SK-N-SH (cell line): ENCODE data around the gene GALNT5. TPM values are rescaled to one million over a fixed set of nuclear protein-coding genes. Genes with fewer than 3 reads are reported as not detected.

ENCODE experiments used
- CTCF ChIA-PET: fragments of 300-600, 350-600 bp; formaldehyde crosslinking; extraction: SDS; loops from one replicate; lab custom pipeline; 2021; lab: Yijun Ruan, JAX
- POLR2A ChIA-PET: fragments of 350-600 bp; sonication (Branson Sonifier 250); formaldehyde crosslinking; extraction: SDS; loops from one replicate; lab custom pipeline; 2020; ENCODE audit warnings: antibody characterized with exemption, inconsistent platforms; lab: Yijun Ruan, JAX
- DNase-seq: peaks from one replicate; pipeline ENCODE4 v3.0.0; 2012
- H2AFZ ChIP-seq: fragments of 200-600 bp; sonication (generic); 2 replicates; pipeline ENCODE4 v1.8.1; 2016; ENCODE audit warnings: antibody characterized with exemption, mild to moderate bottlenecking, low read depth
- H3F3A ChIP-seq: fragments of 200-600 bp; sonication (generic); replicated peaks from 2 replicates; pipeline ENCODE3; 2016; ENCODE audit warnings: antibody characterized with exemption, mild to moderate bottlenecking; ENCODE audit not compliant: insufficient read depth
- H3K27ac ChIP-seq, 2 experiments: fragments of 200-500 bp in 1 of 2; fragments of 200-600 bp in 1 of 2; sonication (Bioruptor generic) in 1 of 2; sonication (generic), shearing (Covaris generic) in 1 of 2; 2 replicates each; pipeline versions ENCODE4 v1.5.1 to v1.6.1; 2014 to 2016; ENCODE audit warnings: low read depth in 2 of 2, inconsistent platforms in 1 of 2, low read length in 1 of 2, mild to moderate bottlenecking in 1 of 2, mixed read lengths in 1 of 2
- H3K27me3 ChIP-seq: fragments of 200-600 bp; sonication (generic), shearing (Covaris generic); 2 replicates; pipeline ENCODE4 v1.6.1; 2016; ENCODE audit warnings: mixed run types; ENCODE audit not compliant: insufficient read depth
- H3K36me3 ChIP-seq, 2 experiments: fragments of 200-500 bp in 1 of 2; fragments of 200-600 bp in 1 of 2; sonication (Bioruptor generic) in 1 of 2; sonication (generic) in 1 of 2; replicated peaks in 1 of 2; 2 replicates each; pipeline versions ENCODE3 to v1.5.1; 2014 to 2016; ENCODE audit warnings: low read length in 1 of 2, mild to moderate bottlenecking in 1 of 2; ENCODE audit not compliant: insufficient read depth in 2 of 2, control insufficient read depth in 1 of 2
- H3K4me1 ChIP-seq, 2 experiments: fragments of 200-500 bp in 1 of 2; fragments of 200-600 bp in 1 of 2; sonication (Bioruptor generic) in 1 of 2; sonication (generic), shearing (Covaris generic) in 1 of 2; 2 replicates each; pipeline versions ENCODE4 v1.5.1 to v1.6.1; 2014 to 2016; ENCODE audit warnings: low read depth in 1 of 2, low read length in 1 of 2, mixed run types in 1 of 2; ENCODE audit not compliant: insufficient read depth in 2 of 2, control insufficient read depth in 1 of 2
- H3K4me2 ChIP-seq: fragments of 200-600 bp; sonication (generic), shearing (Covaris generic); 2 replicates; pipeline ENCODE4 v1.6.1; 2017; ENCODE audit warnings: mixed run types
- H3K4me3 ChIP-seq, 2 experiments: fragments of 200-500 bp in 1 of 2; fragments of 200-600 bp in 1 of 2; sonication (Bioruptor generic) in 1 of 2; sonication (generic), shearing (Covaris generic) in 1 of 2; 2 replicates each; pipeline versions ENCODE4 v1.5.1 to v1.8.1; 2014 to 2016; ENCODE audit warnings: low read depth in 2 of 2, inconsistent platforms in 1 of 2, low read length in 1 of 2, mild to moderate bottlenecking in 1 of 2, mixed read lengths in 1 of 2, moderate library complexity in 1 of 2
- H3K79me2 ChIP-seq: fragments of 200-600 bp; sonication (generic); 2 replicates; pipeline ENCODE4 v1.8.1; 2017; ENCODE audit warnings: mild to moderate bottlenecking; ENCODE audit not compliant: insufficient read depth
- H3K9ac ChIP-seq: fragments of 200-600 bp; sonication (generic); 2 replicates; pipeline ENCODE4 v1.6.1; 2017; ENCODE audit warnings: mixed run types
- H3K9me2 ChIP-seq: fragments of 200-600 bp; sonication (generic); 2 replicates; pipeline ENCODE4 v1.6.1; 2017; ENCODE audit warnings: mixed run types
- H3K9me3 ChIP-seq: fragments of 200-600 bp; sonication (generic); 2 replicates; pipeline ENCODE4 v1.6.1; 2017; ENCODE audit warnings: mixed run types, mild to moderate bottlenecking, moderate library complexity
- H4K20me1 ChIP-seq: fragments of 200-600 bp; sonication (generic); 2 replicates; pipeline ENCODE4 v1.6.1; 2017; ENCODE audit warnings: mild to moderate bottlenecking, mixed run types; ENCODE audit not compliant: insufficient read depth
- CHD2 ChIP-seq: fragments of 150-350 bp; IDR thresholded peaks from 2 replicates; pipeline ENCODE4 v1.6.1; 2018; ENCODE audit warnings: low read length; ENCODE audit not compliant: partially characterized antibody
- ELF1 ChIP-seq: IDR thresholded peaks from 2 replicates; pipeline ENCODE4 v1.4.0; 2012
- EP300 ChIP-seq, 2 experiments: IDR thresholded peaks; 2 replicates each; pipeline versions ENCODE4 v1.4.0 to v1.6.1; 2012; ENCODE audit warnings: borderline replicate concordance in 1 of 2, low read depth in 1 of 2, low read length in 1 of 2
- EZH2phosphoT487 ChIP-seq: fragments of 200-600 bp; sonication (generic); IDR thresholded peaks from 2 replicates; pipeline ENCODE4 v1.6.1; 2017; ENCODE audit warnings: low read depth, mixed run types, mild to moderate bottlenecking, antibody characterized with exemption, moderate library complexity, borderline replicate concordance
- FOXJ3 ChIP-seq: sonication (generic); formaldehyde crosslinking; IDR thresholded peaks from 2 replicates; pipeline ENCODE4 v1.5.1; 2020; ENCODE audit warnings: mild to moderate bottlenecking, missing genetic modification reagents
- GABPA ChIP-seq: IDR thresholded peaks from 2 replicates; pipeline ENCODE4 v1.4.0; 2012; ENCODE audit warnings: low read depth, mild to moderate bottlenecking
- GATA2 ChIP-seq: sonication (generic); formaldehyde crosslinking; IDR thresholded peaks from 2 replicates; pipeline ENCODE4 v1.5.0; 2020; ENCODE audit warnings: mild to moderate bottlenecking, missing genetic modification reagents
- IRF3 ChIP-seq: fragments of 150-350 bp; IDR thresholded peaks from 2 replicates; pipeline ENCODE4 v1.6.1; 2016; ENCODE audit warnings: mild to moderate bottlenecking, low read depth, low read length
- MEF2A ChIP-seq: IDR thresholded peaks from 2 replicates; pipeline ENCODE4 v1.4.0; 2012; ENCODE audit warnings: low read depth, borderline replicate concordance
- NFIC ChIP-seq: IDR thresholded peaks from 2 replicates; pipeline ENCODE4 v1.4.0; 2012; ENCODE audit warnings: borderline replicate concordance
- POLR2AphosphoS5 ChIP-seq: IDR thresholded peaks from 2 replicates; pipeline ENCODE4 v1.6.1; 2012; ENCODE audit warnings: low read depth, low read length
- RAD21 ChIP-seq: IDR thresholded peaks from 2 replicates; pipeline ENCODE4 v1.6.1; 2012; ENCODE audit warnings: mild to moderate bottlenecking, low read length
- RFX5 ChIP-seq: IDR thresholded peaks from 2 replicates; pipeline ENCODE4 v1.6.1; 2012; ENCODE audit warnings: mild to moderate bottlenecking, improper control_type of control experiment, low read length
- RXRA ChIP-seq: IDR thresholded peaks from 2 replicates; pipeline ENCODE4 v1.4.0; 2012; ENCODE audit warnings: low read depth, mild to moderate bottlenecking, borderline replicate concordance
- YY1 ChIP-seq: IDR thresholded peaks from 2 replicates; pipeline ENCODE4 v1.4.0; 2012; ENCODE audit warnings: low read depth, mild to moderate bottlenecking
- ZBTB33 ChIP-seq: IDR thresholded peaks from 2 replicates; pipeline ENCODE4 v1.4.0; 2012; ENCODE audit warnings: low read depth, borderline replicate concordance
- WGBS: methylation state at CpG from one replicate; pipeline ENCODE4 v1.1.6; 2017; ENCODE audit warnings: low lambda C conversion rate; 5-methylcytosine and 5-hydroxymethylcytosine counted together
- polyA plus RNA-seq, 3 experiments: library from polyadenylated mRNA; depleted of rRNA; stranded (reverse); fragments of >200 nt; gene quantifications; 2 replicates each; pipeline ENCODE4 v1.2.3, GENCODE V29; 2012
- TF ChIP-seq, protein P1 (sequence below): IDR thresholded peaks from 2 replicates; pipeline ENCODE4 v1.4.0; 2012; ENCODE audit warnings: low read depth, borderline replicate concordance
- TF ChIP-seq, protein P2 (sequence below): fragments of 150-350 bp; IDR thresholded peaks from 2 replicates; pipeline ENCODE4 v1.6.1; 2017; ENCODE audit warnings: antibody characterized with exemption, low read length, low read depth, borderline replicate concordance

GALNT5 gene
- polyA plus RNA-seq, 1 of the 3 experiments (the other 2 are of a cell fraction), result 10.4 TPM

- H3K4me3 ChIP-seq, result no peak overlapping the region
- CTCF ChIA-PET, result no interaction called here
- peaks cover 9% of the 10 kb centered on the region for H3F3A ChIP-seq
- H4K20me1 ChIP-seq, result no peaks in the 10 kb centered on the region
- no peak for DNase-seq
- no peak overlapping the region; the same call in 1 of the 2 replicates for H2AFZ ChIP-seq
- H3K27me3 ChIP-seq, result no peaks in the 10 kb centered on the region
- no peak overlapping the region for H3K27ac ChIP-seq
- WGBS, result 62% methylated on average over 3 of the region's 3 CpGs
- H3K9me2 ChIP-seq, result no peaks in the 10 kb centered on the region
- no peak overlapping the region for H3K4me2 ChIP-seq
- no peaks in the 10 kb centered on the region for H3K9me3 ChIP-seq
- TF ChIP-seq MEF2A (no peak), RAD21 (no peak), FOXJ3 (CRISPR knock-in tag) (no peak), RXRA (no peak), POLR2AphosphoS5 (no peak), EP300 (IDR thresholded peaks at IDR 0.05; ENCODE audit: borderline replicate concordance in 1 of 2, low read depth in 1 of 2, low read length in 1 of 2) (no peak), GATA2 (CRISPR knock-in tag) (no peak), CHD2 (no peak), GABPA (no peak), IRF3 (no peak), EZH2phosphoT487 (no peak), ELF1 (no peak), YY1 (no peak), RFX5 (no peak), NFIC (no peak), ZBTB33 (no peak)
- TF ChIP-seq, protein P1, sequence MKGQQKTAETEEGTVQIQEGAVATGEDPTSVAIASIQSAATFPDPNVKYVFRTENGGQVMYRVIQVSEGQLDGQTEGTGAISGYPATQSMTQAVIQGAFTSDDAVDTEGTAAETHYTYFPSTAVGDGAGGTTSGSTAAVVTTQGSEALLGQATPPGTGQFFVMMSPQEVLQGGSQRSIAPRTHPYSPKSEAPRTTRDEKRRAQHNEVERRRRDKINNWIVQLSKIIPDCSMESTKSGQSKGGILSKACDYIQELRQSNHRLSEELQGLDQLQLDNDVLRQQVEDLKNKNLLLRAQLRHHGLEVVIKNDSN, result no peak
- TF ChIP-seq, protein P2, sequence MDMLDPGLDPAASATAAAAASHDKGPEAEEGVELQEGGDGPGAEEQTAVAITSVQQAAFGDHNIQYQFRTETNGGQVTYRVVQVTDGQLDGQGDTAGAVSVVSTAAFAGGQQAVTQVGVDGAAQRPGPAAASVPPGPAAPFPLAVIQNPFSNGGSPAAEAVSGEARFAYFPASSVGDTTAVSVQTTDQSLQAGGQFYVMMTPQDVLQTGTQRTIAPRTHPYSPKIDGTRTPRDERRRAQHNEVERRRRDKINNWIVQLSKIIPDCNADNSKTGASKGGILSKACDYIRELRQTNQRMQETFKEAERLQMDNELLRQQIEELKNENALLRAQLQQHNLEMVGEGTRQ, result no peak
- no peaks in the 10 kb centered on the region for H3K36me3 ChIP-seq
- no peaks in the 10 kb centered on the region for H3K79me2 ChIP-seq
- no peak overlapping the region for H3K9ac ChIP-seq
- H3K4me1 ChIP-seq, result no peaks in the 10 kb centered on the region
- POLR2A ChIA-PET, result no interaction called here
These were observed 19.2 kb upstream of the GALNT5 start for GRCh38 chr2:157238296-157238695.
